Duodenal mucosa (tissue), 2 donors: Measurements from ENCODE around the gene NIPAL4.
"Not testable (repeated sequence)": the region's sequence is repeated elsewhere in the genome, so short reads cannot be mapped to it uniquely, and the experiment has no call there.

Experiments
- H3K27ac ChIP-seq: one replicate; pipeline ENCODE4 v1.7.0; 2013; ENCODE audit warnings: low read depth, low read length
- H3K27me3 ChIP-seq, 2 donors: one replicate each; pipeline ENCODE4 v1.7.0; 2013; ENCODE audit warnings: low read length in 2 of 2, control low read depth in 1 of 2; ENCODE audit not compliant: insufficient read depth in 2 of 2, control insufficient read depth in 1 of 2
- H3K36me3 ChIP-seq, 2 donors: one replicate each; pipeline ENCODE4 v1.7.0; 2013; ENCODE audit warnings: low read length in 2 of 2, control low read depth in 1 of 2; ENCODE audit not compliant: insufficient read depth in 2 of 2, control insufficient read depth in 1 of 2
- H3K4me1 ChIP-seq, 2 donors: one replicate each; pipeline ENCODE4 v1.7.0; 2013; ENCODE audit warnings: low read length in 2 of 2, control low read depth in 1 of 2; ENCODE audit not compliant: insufficient read depth in 2 of 2, control insufficient read depth in 1 of 2
- H3K4me3 ChIP-seq, 2 donors: one replicate each; pipeline ENCODE4 v1.7.0; 2013; ENCODE audit warnings: low read length in 2 of 2, low read depth in 1 of 2
- H3K9ac ChIP-seq, 2 donors: one replicate each; pipeline ENCODE4 v1.7.0; 2013; ENCODE audit warnings: low read length in 2 of 2, low read depth in 1 of 2
- H3K9me3 ChIP-seq, 2 donors: one replicate each; pipeline ENCODE4 v1.7.0; 2013; ENCODE audit warnings: low read length in 2 of 2, control low read depth in 1 of 2; ENCODE audit not compliant: control insufficient read depth in 1 of 2

NIPAL4 gene

GRCh38 chr5:157482702-157483101 lies 22.7 kb downstream of the NIPAL4 start:
- H3K36me3 ChIP-seq = peaks cover 6 to 12% of the 10 kb centered on the region in 2 donors
- peaks cover 12 to 18% of the 10 kb centered on the region in 2 donors for H3K4me1 ChIP-seq
- not testable (repeated sequence) for H3K27me3 ChIP-seq, H3K9me3 ChIP-seq, H3K4me3 ChIP-seq, H3K27ac ChIP-seq, H3K9ac ChIP-seq

GRCh38 chr5:157484768-157485167 lies 24.8 kb downstream of the NIPAL4 start:
- Histone ChIP-seq H3K27ac (no peak overlapping the region), H3K27me3 (no peaks in the 10 kb centered on the region)

GRCh38 chr5:157485340-157485739 lies 25.3 kb downstream of the NIPAL4 start:
- no peak overlapping the region for H3K4me3 ChIP-seq
- no peak overlapping the region for H3K9ac ChIP-seq
- peaks cover 17 to 18% of the 10 kb centered on the region in 2 donors for H3K36me3 ChIP-seq
- peaks cover 5 to 15% of the 10 kb centered on the region in 2 donors for H3K4me1 ChIP-seq
- H3K27me3 ChIP-seq = no peaks in the 10 kb centered on the region
- H3K9me3 ChIP-seq = no peaks in the 10 kb centered on the region
- no peak overlapping the region for H3K27ac ChIP-seq

More at GRCh38 chr5:157484768-157485167, 24.8 kb downstream of the NIPAL4 start:
- Histone ChIP-seq H3K4me1 (peaks cover 5 to 15% of the 10 kb centered on the region in 2 donors), H3K36me3 (peaks cover 17 to 18% of the 10 kb centered on the region in 2 donors), H3K9ac (no peak overlapping the region), H3K9me3 (no peaks in the 10 kb centered on the region), H3K4me3 (no peak overlapping the region)

- Histone ChIP-seq H3K4me3 (no peak overlapping the region), H3K27ac (no peak overlapping the region), H3K27me3 (no peaks in the 10 kb centered on the region), H3K36me3 (peaks cover 17 to 18% of the 10 kb centered on the region in 2 donors), H3K4me1 (peaks cover 5 to 15% of the 10 kb centered on the region in 2 donors), H3K9ac (no peak overlapping the region), H3K9me3 (no peaks in the 10 kb centered on the region)
Observed at GRCh38 chr5:157485811-157486210, 25.8 kb downstream of the NIPAL4 start.

GRCh38 chr5:157486221-157486681 lies 26.2 kb downstream of the NIPAL4 start:
- Histone ChIP-seq H3K27me3 (no peaks in the 10 kb centered on the region), H3K4me3 (no peak overlapping the region), H3K27ac (no peak overlapping the region), H3K36me3 (peaks cover 15 to 16% of the 10 kb centered on the region in 2 donors), H3K9ac (no peak overlapping the region), H3K4me1 (peaks cover 5 to 15% of the 10 kb centered on the region in 2 donors), H3K9me3 (no peaks in the 10 kb centered on the region)

GRCh38 chr5:157486861-157487260 lies 26.8 kb downstream of the NIPAL4 start:
- Histone ChIP-seq H3K27ac (peak overlapping the region; percentile 44), H3K9ac (no peak overlapping the region), H3K4me3 (no peak overlapping the region), H3K9me3 (no peaks in the 10 kb centered on the region), H3K4me1 (peaks cover 5 to 15% of the 10 kb centered on the region in 2 donors), H3K36me3 (peaks cover 16 to 18% of the 10 kb centered on the region in 2 donors), H3K27me3 (no peaks in the 10 kb centered on the region)

GRCh38 chr5:157487358-157487757 lies 27.3 kb downstream of the NIPAL4 start:
- Histone ChIP-seq H3K36me3 (peaks cover 16 to 18% of the 10 kb centered on the region in 2 donors), H3K27me3 (no peaks in the 10 kb centered on the region), H3K4me1 (peaks cover 5 to 15% of the 10 kb centered on the region in 2 donors), H3K9ac (no peak overlapping the region), H3K4me3 (no peak overlapping the region), H3K27ac (peak overlapping the region; percentile 44), H3K9me3 (no peaks in the 10 kb centered on the region)

GRCh38 chr5:157491471-157491995 lies 31.5 kb downstream of the NIPAL4 start:
- no peak overlapping the region for H3K9ac ChIP-seq
- no peak overlapping the region for H3K27ac ChIP-seq
- H3K36me3 ChIP-seq = peaks cover 16 to 36% of the 10 kb centered on the region in 2 donors
- no peaks in the 10 kb centered on the region for H3K9me3 ChIP-seq
- H3K27me3 ChIP-seq = no peaks in the 10 kb centered on the region
- no peak overlapping the region for H3K4me3 ChIP-seq
- H3K4me1 ChIP-seq = peaks cover 5 to 7% of the 10 kb centered on the region in 2 donors

GRCh38 chr5:157492886-157493285 lies 32.9 kb downstream of the NIPAL4 start:
- Histone ChIP-seq H3K9ac (no peak overlapping the region), H3K36me3 (peaks cover 20 to 36% of the 10 kb centered on the region in 2 donors), H3K4me3 (no peak overlapping the region), H3K27ac (no peak overlapping the region), H3K9me3 (no peaks in the 10 kb centered on the region), H3K27me3 (no peaks in the 10 kb centered on the region), H3K4me1 (no peaks in the 10 kb centered on the region)

GRCh38 chr5:157494178-157494832 lies 34.3 kb downstream of the NIPAL4 start:
- no peak overlapping the region for H3K4me3 ChIP-seq
- H3K4me1 ChIP-seq = no peaks in the 10 kb centered on the region
- no peaks in the 10 kb centered on the region for H3K9me3 ChIP-seq
- no peaks in the 10 kb centered on the region for H3K27me3 ChIP-seq
- H3K9ac ChIP-seq = no peak overlapping the region
- H3K36me3 ChIP-seq = peaks cover 14 to 28% of the 10 kb centered on the region in 2 donors
- no peak overlapping the region for H3K27ac ChIP-seq
